HT-29 (cell line): ENCODE measurements around the gene DDX25. TPM values are rescaled to one million over a fixed set of nuclear protein-coding genes. Genes with fewer than 3 reads are reported as not detected.

Experiments used
- DNase-seq: peaks from one replicate; pipeline ENCODE4 v3.0.0-alpha.2; 2015; ENCODE audit warnings: low spot score
- total RNA-seq: library from RNA; depleted of rRNA; stranded (reverse); fragments of >200 nt; shearing (Covaris generic); gene quantifications from 2 replicates; pipeline ENCODE4 v1.2.3, GENCODE V29; 2014

DDX25 gene
- total RNA-seq, 1 experiment from 2014 or later, result not detected

GRCh38 chr11:125950696-125951651 lies 46.7 kb downstream of the DDX25 start:
- no peak for DNase-seq

DNA sequence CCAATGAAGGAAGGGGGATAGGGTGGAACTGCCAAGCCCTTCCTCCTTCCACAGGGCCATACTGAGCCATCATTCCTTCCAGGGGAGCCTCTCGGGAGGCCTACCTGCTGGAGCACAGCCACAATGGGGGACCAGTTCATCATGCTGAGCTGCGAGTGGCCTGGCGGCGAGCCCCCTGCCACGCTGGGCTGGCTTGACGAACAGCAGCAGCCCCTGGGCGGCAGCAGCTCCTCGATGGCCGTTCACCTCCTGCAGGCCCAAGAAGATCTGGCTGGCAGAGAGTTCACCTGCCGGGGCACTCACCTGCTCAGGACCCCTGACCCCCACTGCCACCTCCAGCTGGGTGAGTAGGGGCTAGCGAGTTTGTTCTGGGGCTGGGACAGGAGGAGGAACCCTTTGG lies 47.4 kb downstream of the DDX25 start:
- no peak for DNase-seq

GRCh38 chr11:125952559-125952958 lies 48.3 kb downstream of the DDX25 start:
- DNase-seq, result peak; percentile 24

DNA sequence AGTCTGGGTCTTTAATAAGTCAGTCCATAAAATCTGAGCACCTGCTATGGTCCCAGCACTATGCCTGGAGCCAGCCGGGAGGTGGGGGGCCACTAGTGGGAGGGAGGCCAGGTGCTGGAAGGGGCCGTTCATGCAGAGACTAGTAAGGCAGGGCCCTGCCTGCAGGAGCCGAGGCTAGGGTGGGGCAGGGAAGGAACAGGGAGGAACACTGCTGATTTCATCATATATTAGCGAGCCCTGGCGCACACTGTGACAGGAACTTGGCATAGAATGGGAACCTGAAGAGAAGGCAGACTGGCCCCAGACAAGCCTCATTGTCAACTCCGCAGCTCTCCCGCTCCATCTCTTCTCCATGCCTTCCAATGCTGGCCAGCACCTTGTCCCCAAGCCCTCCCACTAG lies 48.7 kb downstream of the DDX25 start:
- peak; percentile 36 for DNase-seq

DNA sequence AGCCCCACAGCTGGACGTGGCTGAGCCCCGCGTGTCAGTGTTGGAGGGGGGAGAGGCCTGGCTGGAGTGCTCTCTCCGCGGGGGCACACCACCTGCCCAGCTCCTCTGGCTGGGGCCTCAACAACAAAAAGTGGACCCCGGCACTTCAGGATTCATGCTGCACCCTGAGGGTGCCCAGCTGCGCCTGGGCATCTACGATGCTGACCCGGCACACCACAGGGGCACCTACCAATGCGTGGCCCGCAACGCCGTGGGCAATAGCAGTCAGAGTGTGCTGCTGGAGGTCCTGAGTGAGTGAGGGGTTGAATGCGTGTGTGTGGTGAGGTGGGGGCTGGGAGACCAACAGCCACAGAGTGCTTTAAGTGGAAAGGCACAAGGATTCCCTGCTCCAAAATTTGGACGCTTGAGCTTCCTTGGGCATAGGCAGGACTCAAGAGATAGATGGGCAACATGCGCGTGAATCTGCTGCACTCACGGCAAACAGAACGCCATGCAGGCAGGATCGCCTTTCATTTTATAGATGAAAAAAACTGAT lies 49.2 kb downstream of the DDX25 start:
- no peak for DNase-seq

GRCh38 chr11:125954123-125954944 lies 50.0 kb downstream of the DDX25 start:
- DNase-seq, result no peak

DNA sequence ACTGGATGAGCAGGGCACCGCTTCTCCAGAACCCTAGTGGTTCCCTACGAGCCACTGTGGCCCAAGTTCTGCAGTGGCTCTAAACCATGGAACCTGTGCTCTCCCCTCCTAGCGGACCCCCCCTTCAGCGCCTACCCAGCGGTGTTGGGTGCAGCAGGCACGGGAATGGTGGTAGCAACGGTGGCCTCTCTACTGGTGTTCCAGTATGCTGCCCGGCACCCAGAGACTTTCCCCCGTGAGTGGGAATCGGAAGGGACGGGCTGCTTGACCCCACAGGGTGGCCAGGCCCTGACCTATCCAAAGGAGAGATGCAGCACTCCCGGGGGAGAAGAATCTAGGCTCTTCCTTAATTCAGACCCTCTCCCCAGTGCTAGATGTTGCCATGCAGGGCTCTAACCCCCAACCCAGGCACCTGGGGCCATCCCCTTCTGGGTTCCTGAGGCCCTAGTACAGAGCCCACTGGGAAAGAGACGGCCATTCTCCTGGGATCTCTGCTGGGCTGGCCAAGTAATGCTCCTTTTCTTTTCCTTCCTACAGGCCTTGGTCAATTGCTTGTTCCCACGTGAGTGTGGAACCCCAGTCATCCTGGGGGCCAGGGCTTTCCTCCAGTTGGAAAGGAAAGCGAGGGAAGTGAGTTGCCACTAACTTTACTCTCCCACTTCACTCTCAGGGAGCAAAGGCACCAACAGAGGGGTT lies 50.8 kb downstream of the DDX25 start:
- DNase-seq, result no peak

DNA sequence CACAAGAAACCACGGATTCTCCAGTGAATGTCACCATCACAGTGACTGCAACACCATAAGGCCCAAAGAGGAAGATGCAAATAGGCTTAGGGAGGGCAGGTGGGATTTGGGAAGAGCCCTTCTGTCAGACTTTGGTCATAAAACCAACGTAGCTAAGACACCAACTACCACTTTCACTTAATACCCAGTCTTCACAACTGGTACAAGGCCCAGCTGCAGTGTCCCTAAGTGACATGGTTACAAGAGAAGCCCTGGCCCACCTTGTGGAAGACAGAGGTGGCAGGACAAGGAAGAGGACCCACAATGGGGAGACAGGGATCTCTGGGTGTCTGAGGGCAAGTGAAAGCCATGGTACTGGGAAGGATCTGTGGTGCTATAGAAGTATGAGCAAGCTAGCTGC lies 51.5 kb downstream of the DDX25 start:
- no peak for DNase-seq

GRCh38 chr11:125956391-125957134 lies 52.3 kb downstream of the DDX25 start:
- no peak for DNase-seq

DNA sequence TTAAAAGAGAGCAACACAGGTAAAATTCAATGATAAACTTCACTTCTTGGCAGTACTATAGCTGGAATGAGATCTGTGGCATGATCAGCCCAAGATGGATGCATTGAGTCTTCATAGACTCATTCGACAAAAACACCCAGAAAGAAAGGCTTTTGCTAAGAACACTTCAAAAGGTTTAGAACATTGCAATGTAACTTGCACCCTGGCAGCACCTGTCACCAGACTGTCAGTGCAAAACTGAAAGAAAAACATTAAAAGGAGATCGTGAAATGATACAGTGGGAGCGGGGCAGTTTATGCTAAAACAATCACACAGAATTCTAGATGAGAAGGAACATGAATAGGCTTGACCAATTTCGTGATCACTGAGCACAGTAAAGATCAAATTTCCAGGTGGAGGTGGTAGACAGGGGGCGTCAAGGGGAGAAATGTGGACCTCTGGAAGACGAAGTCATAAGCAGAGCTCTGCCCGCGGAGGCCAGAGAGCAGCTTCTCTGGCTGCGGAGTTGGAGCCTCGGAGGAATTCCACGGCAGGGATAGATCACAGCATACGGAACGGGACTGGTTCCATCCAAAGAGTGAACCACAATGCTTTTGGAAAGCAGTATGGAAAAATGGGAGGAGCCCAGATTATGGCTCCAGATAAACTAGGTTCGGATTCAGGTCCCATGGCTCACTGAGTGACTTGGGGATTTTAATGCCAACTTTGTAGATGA lies 53.5 kb downstream of the DDX25 start:
- DNase-seq, result no peak

DNA sequence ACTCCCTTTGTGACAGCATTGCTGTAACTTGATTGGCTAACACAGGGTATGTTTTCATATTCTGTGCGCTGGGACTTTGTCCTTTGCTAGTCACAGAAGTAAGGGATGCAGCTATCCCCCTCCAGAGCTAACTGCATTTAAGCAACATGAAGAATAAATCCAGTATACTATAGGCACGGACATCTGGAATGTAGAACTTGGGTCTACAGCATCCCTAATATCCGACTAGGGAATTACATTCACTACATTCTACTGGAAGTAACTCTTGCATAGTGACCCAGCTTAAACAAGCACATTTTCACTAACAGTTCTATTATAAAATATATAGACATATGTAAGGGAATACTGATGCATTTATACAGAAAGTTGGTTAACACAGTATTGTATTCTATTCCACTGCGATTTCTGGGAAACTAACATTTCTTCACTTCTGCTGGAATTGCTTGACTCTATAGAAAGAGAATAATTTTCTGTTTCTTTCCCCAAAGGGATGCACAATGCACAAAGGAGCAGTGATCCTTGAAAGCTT lies 54.6 kb downstream of the DDX25 start:
- DNase-seq, result no peak

DNA sequence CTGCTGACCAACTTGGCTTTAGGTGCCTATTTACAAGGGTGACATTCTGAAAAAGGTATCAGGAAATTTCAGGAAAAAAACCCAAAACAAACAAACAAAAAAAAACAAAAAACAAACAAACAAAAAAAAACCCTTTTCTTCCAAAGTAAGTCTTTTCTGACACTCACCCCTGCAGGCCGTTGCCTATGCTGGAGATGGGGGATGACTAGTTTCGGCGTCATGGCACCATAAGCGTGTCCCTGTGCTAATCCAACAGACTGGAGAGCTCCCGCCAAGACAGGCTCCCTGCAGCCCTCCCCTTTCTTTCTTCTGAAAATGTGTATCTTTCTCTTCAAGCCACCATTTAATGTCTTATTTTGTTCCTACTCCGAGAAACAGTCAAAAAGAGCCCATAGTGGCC lies 55.2 kb downstream of the DDX25 start:
- no peak for DNase-seq

- no peak for DNase-seq
These were observed 55.6 kb downstream of the DDX25 start for GRCh38 chr11:125959931-125960330.

DNA sequence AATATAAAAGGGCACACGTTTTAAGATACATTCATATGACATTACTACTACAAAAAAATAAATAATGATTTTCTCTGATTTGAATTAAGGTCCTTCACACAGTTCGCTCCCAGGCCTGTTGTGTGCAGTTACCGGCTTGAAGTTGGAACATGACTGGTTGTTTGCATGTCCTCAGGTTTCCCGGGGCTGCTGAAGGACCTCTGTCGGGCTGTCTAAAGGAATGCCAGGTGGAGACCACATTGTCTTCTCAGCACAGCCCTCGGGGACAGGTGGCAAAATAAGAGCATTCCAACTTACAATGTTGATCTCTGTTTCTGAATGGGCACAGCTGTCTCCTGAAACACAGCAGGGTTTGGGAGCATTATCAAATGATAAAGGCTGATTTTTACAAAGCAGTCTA lies 56.5 kb downstream of the DDX25 start:
- no peak for DNase-seq

- DNase-seq, result no peak
These were observed 63.2 kb downstream of the DDX25 start for GRCh38 chr11:125967515-125967914.

DNA sequence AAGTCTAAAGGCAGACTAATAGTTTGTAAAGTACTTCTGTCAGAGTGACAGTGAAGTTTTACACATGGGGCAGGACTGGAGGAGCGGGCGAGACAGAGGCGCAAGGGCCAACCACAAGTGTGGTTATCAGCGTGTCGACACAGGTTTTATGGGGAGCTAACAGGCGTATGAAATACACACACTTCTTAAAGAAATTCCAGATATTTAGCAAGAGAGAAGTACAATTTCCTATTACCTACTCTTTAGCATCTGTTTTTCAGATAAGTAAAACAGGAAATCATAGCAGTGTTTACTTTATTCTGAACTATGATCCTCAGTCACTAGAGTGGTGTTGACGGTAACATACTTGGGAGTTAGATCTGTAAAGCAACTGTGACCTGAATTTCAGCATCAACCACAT lies 64.0 kb downstream of the DDX25 start:
- peak; percentile 62 for DNase-seq

DNA sequence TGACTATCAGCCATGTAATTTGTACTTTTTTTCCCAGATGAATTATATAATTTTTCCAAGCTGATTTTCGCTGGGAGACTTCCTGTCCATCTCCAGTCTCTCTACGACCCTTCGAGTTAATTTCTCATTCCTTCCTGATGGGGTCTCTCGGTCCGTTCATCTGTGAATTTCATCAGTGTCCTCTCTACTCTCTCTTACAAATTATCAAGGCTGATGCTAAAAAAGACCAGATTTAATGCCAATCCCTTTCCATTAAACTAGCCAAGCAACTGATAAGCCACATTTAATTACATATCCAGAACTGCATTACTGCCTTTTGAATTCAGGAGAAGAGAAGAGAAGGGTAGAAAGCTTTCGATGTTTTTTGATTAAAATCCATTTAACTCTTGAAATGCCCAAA lies 67.3 kb downstream of the DDX25 start:
- DNase-seq, result no peak

- no peak for DNase-seq
These were observed 70.0 kb downstream of the DDX25 start for GRCh38 chr11:125974284-125974683.

- no peak for DNase-seq
These were observed 71.3 kb downstream of the DDX25 start for GRCh38 chr11:125975634-125976033.

DNA sequence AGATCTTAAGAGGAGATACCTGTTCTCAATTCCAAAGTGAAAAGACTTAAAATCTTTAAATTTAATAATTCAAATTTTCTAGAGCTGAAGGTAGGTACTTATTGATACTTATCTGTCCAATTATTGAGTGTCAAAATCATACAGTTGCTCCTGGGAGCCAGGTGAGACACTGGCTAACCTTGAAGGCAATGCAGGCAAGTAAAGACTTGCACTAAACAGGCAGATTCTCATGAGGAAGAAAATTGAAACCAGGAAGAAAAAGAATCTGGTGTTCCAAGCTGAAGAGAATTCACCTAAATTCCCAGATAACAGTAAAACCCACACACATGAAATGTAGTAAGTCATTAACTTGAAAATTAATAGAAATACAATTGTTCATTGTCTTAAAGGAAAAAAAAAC lies 71.8 kb downstream of the DDX25 start:
- no peak for DNase-seq
